Measurements from ENCODE around the gene CSRP3. TPM values are rescaled to one million over a fixed set of nuclear protein-coding genes. Genes with fewer than 3 reads are reported as not detected.
"Not testable (repeated sequence)": the region's sequence is repeated elsewhere in the genome, so short reads cannot be mapped to it uniquely, and the experiment has no call there.

CSRP3 gene
- total RNA-seq, 4 donors from 2014 or later: 0.19 TPM; not detected in 3

DNA sequence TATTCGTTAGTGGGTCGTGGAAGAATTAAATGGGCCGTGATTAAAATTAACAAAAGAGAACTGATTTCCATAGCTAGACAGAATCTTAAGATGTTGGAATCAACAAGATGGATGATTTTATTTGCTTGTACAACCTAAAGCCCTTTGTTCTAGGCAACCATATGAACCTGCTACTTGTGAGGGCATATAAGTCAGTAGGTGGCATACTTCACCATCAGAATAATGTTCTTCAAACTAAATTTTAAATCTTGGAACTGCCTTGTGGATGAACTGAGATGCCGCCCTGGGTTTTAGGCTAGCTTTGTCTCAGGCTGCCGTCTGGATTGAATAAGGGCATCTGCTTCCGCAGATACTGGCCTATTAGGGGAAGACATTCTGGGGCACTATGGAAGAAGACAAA, 40.9 kb downstream of the CSRP3 start:
- 83 to 90% methylated on average over 4 to 6 of the region's 6 CpGs for WGBS, 2 donors (ENCODE audit: low coverage in 1 of 2)
- TF ChIP-seq, protein P1, sequence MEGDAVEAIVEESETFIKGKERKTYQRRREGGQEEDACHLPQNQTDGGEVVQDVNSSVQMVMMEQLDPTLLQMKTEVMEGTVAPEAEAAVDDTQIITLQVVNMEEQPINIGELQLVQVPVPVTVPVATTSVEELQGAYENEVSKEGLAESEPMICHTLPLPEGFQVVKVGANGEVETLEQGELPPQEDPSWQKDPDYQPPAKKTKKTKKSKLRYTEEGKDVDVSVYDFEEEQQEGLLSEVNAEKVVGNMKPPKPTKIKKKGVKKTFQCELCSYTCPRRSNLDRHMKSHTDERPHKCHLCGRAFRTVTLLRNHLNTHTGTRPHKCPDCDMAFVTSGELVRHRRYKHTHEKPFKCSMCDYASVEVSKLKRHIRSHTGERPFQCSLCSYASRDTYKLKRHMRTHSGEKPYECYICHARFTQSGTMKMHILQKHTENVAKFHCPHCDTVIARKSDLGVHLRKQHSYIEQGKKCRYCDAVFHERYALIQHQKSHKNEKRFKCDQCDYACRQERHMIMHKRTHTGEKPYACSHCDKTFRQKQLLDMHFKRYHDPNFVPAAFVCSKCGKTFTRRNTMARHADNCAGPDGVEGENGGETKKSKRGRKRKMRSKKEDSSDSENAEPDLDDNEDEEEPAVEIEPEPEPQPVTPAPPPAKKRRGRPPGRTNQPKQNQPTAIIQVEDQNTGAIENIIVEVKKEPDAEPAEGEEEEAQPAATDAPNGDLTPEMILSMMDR (IDR thresholded peaks at IDR 0.05): no peak
- TF ChIP-seq POLR2A (IDR thresholded peaks at IDR 0.05) (no peak), POLR2AphosphoS5 (IDR thresholded peaks at IDR 0.05) (no peak), EP300 (IDR thresholded peaks at IDR 0.05) (no peak)

DNA sequence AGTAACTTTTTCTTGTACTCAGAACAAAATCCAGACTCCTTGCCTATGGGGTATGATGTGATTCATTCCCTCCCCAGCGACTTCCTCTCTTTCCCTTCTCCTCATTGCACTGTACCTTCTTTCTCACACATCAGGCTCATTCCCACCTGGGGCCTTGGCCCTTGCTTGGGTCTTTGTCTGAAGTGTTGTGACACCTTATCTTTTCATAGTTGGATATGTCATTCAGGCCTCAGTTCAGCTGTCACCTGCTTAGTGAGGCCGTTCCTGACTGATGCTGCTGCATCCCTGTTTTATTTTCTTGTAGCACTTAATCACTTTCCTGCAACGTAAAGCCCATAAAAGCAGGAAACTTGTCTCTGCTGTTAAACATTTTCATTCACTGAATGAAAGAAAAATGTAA, 44.9 kb downstream of the CSRP3 start:
- TF ChIP-seq POLR2AphosphoS5 (IDR thresholded peaks at IDR 0.05) (no peak), POLR2A (IDR thresholded peaks at IDR 0.05) (no peak), EP300 (IDR thresholded peaks at IDR 0.05) (no peak)
- TF ChIP-seq, protein P1 (IDR thresholded peaks at IDR 0.05): no peak
- H3K4me3 ChIP-seq: no peak overlapping the region
- WGBS, 2 donors (ENCODE audit: low coverage in 1 of 2): 35 to 75% methylated on average over 1 to 3 of the region's 3 CpGs
- H3K4me1 ChIP-seq: no peaks in the 10 kb centered on the region
- peaks cover 0 to 51% of the 10 kb centered on the region in 2 donors for H3K36me3 ChIP-seq
- no peaks in the 10 kb centered on the region for H3K9me3 ChIP-seq
- no peaks in the 10 kb centered on the region for H3K27me3 ChIP-seq
- ATAC-seq: no peak
- H3K27ac ChIP-seq: no peak overlapping the region

More for the DNA sequence above, 40.9 kb downstream of the CSRP3 start:
- H3K4me3 ChIP-seq: no peak overlapping the region
- no peaks in the 10 kb centered on the region for H3K4me1 ChIP-seq
- no peak for ATAC-seq
- H3K9me3 ChIP-seq: no peaks in the 10 kb centered on the region
- no peaks in the 10 kb centered on the region for H3K27me3 ChIP-seq
- H3K36me3 ChIP-seq: peaks cover 0 to 57% of the 10 kb centered on the region in 2 donors
- no peak overlapping the region for H3K27ac ChIP-seq

DNA sequence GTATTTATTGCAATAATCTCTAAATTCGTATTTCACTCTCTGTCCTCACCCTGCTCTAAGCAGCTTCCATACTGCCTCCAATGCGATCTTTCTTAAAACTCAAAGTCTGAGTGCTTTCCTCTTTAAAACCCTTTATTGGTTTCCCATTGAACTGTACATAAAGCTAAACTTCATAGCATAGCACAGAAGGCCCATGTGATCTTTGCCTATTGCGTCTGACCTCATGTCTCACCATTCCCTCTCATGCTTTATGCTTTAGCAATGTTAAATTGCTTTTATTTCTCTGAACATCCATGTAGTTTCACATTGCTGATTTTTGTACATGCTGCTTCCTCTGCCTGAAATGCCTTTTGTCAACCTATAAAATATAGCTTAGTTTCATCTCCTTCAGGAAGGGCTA, 56.5 kb downstream of the CSRP3 start:
- Histone ChIP-seq H3K27me3 (no peaks in the 10 kb centered on the region), H3K36me3 (peaks cover 0 to 33% of the 10 kb centered on the region in 2 donors), H3K27ac (no peak overlapping the region), H3K4me1 (no peaks in the 10 kb centered on the region), H3K4me3 (no peak overlapping the region), H3K9me3 (no peaks in the 10 kb centered on the region)
- 64 to 89% methylated on average over 3 of the region's 3 CpGs for WGBS, 2 donors (ENCODE audit: low coverage in 1 of 2)
- no peak for TF ChIP-seq EP300 (IDR thresholded peaks at IDR 0.05)
- TF ChIP-seq POLR2AphosphoS5 (IDR thresholded peaks at IDR 0.05): no peak
- TF ChIP-seq, protein P1 (IDR thresholded peaks at IDR 0.05): no peak
- TF ChIP-seq POLR2A (IDR thresholded peaks at IDR 0.05): no peak
- no peak for ATAC-seq

DNA sequence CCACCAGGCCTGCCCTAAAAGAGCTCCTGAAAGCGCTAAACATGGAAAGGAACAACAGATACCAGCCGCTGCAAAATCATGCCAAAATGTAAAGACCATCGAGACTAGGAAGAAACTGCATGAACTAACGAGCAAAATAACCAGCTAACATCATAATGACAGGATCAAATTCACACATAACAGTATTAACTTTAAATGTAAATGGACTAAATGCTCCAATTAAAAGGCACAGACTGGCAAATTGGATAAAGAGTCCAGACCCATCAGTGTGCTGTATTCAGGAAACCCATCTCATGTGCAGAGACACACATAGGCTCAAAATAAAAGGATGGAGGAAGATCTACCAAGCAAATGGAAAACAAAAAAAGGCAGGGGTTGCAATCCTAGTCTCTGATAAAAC, 64.9 kb downstream of the CSRP3 start:
- not testable (repeated sequence) for H3K4me3 ChIP-seq, H3K4me1 ChIP-seq, H3K36me3 ChIP-seq, H3K27ac ChIP-seq, H3K9me3 ChIP-seq, ATAC-seq, H3K27me3 ChIP-seq
- WGBS, 2 donors (ENCODE audit: low coverage in 1 of 2): 100% methylated on average over 4 of the region's 4 CpGs; no CpG with 5 or more reads in 1 of the 2 donors

DNA sequence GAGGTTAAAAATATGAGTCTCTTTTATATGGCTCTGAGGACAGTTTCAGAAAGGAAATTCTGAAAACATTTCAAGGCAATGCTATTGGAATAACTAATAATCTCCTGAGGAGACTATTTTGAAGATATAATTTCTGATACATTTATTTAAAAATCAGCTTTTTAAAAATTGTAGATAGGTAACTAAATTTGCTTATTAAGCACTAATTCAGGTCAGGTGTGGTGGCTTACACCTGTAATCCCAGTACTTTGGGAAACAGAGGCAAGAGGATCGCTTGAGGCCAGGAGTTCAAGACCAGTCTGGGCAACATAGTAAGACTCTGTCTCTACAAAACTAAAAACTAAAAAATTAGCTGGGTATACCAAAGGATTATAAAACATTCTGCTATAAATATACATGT, 67.8 kb downstream of the CSRP3 start:
- no peaks in the 10 kb centered on the region for H3K27me3 ChIP-seq
- WGBS, 2 donors (ENCODE audit: low coverage in 1 of 2): 92 to 100% methylated on average over 1 of the region's 1 CpG
- no peak overlapping the region for H3K4me3 ChIP-seq
- no peaks in the 10 kb centered on the region for H3K36me3 ChIP-seq
- no peaks in the 10 kb centered on the region for H3K9me3 ChIP-seq
- H3K4me1 ChIP-seq: no peaks in the 10 kb centered on the region
- H3K27ac ChIP-seq: no peak overlapping the region
- no peak for ATAC-seq
- TF ChIP-seq POLR2AphosphoS5 (IDR thresholded peaks at IDR 0.05): no peak
- no peak for TF ChIP-seq EP300 (IDR thresholded peaks at IDR 0.05)
- TF ChIP-seq POLR2A (IDR thresholded peaks at IDR 0.05): no peak
- TF ChIP-seq, protein P1 (IDR thresholded peaks at IDR 0.05): no peak

Other genes starting within 250 kb of the CSRP3 start
- gene MRGPRX2, start 141.3 kb downstream of the CSRP3 start, total RNA-seq: under 1 TPM in 1 of 4 donors, not detected in 3; 0.67 TPM
- gene ZDHHC13, start 84.8 kb downstream of the CSRP3 start, total RNA-seq: 10 to 100 TPM in 1 of 4 donors, 1 to 10 TPM in 3; 4.8 to 16.9 (median 6.6) TPM
- under 1 TPM in 1 of 4 donors, not detected in 3; 0.07 TPM for gene E2F8, start 39.0 kb upstream of the CSRP3 start, total RNA-seq